DND-41 (cell line): ENCODE data around the gene COMMD7.
"Not testable (repeated sequence)": the region's sequence is repeated elsewhere in the genome, so short reads cannot be mapped to it uniquely, and the experiment has no call there.

ENCODE experiments used
- ATAC-seq: fragments of 200-7000 bp; cut with Tn5 transposase; 3 replicates; pipeline ENCODE4 v1.9.1; 2021; ENCODE audit warnings: low read depth; ENCODE audit not compliant: insufficient read depth
- DNase-seq: peaks from one replicate; pipeline ENCODE4 v3.0.0-alpha.2; 2020
- H2AFZ ChIP-seq: 2 replicates; pipeline ENCODE4 v1.6.0; 2012; ENCODE audit warnings: low read depth, low read length
- H3K27ac ChIP-seq: 2 replicates; pipeline ENCODE4 v1.5.1; 2012; ENCODE audit warnings: low read length, inconsistent platforms
- H3K27me3 ChIP-seq: fragments of 200-600 bp; sonication (generic); 2 replicates; pipeline ENCODE4 v1.6.0; 2012; ENCODE audit warnings: low read length, mild to moderate bottlenecking, inconsistent platforms; ENCODE audit not compliant: insufficient read depth, poor library complexity
- H3K36me3 ChIP-seq: 2 replicates; pipeline ENCODE4 v1.5.1; 2012; ENCODE audit warnings: low read length, inconsistent platforms; ENCODE audit not compliant: insufficient read depth
- H3K4me1 ChIP-seq: 2 replicates; pipeline ENCODE4 v1.5.1; 2012; ENCODE audit warnings: mild to moderate bottlenecking, low read length; ENCODE audit not compliant: insufficient read depth
- H3K4me2 ChIP-seq: 2 replicates; pipeline ENCODE4 v1.6.0; 2012; ENCODE audit warnings: mild to moderate bottlenecking, moderate library complexity, low read length, inconsistent platforms; ENCODE audit not compliant: insufficient read depth
- H3K4me3 ChIP-seq, 2 experiments: fragments of 200-600 bp in 1 of 2; shearing (Covaris generic) in 1 of 2; 2 replicates each; pipeline ENCODE4 v1.5.1; 2012 to 2016; ENCODE audit warnings: inconsistent platforms in 2 of 2, low read length in 2 of 2, mild to moderate bottlenecking in 2 of 2, low read depth in 1 of 2, moderate library complexity in 1 of 2
- H3K79me2 ChIP-seq: 2 replicates; pipeline ENCODE4 v1.6.0; 2012; ENCODE audit warnings: low read length, inconsistent platforms; ENCODE audit not compliant: insufficient read depth
- H3K9ac ChIP-seq: 2 replicates; pipeline ENCODE4 v1.6.0; 2012; ENCODE audit warnings: low read depth, mild to moderate bottlenecking, inconsistent platforms, low read length, moderate library complexity
- H3K9me3 ChIP-seq: 2 replicates; pipeline ENCODE4 v1.5.1; 2012; ENCODE audit warnings: low read length, moderate library complexity, mild to moderate bottlenecking, inconsistent platforms; ENCODE audit not compliant: insufficient read depth, severe bottlenecking
- H4K20me1 ChIP-seq: 2 replicates; pipeline ENCODE4 v1.6.0; 2012; ENCODE audit warnings: low read length; ENCODE audit not compliant: insufficient read depth
- EZH2 ChIP-seq: IDR thresholded peaks from 3 replicates; pipeline ENCODE4 v1.6.1; 2012; ENCODE audit warnings: borderline replicate concordance, low read depth, mild to moderate bottlenecking, moderate library complexity, low read length, inconsistent platforms; ENCODE audit not compliant: severe bottlenecking
- TF ChIP-seq, protein P1 (sequence below): IDR thresholded peaks from 2 replicates; pipeline ENCODE4 v1.5.1; 2012; ENCODE audit warnings: borderline replicate concordance, low read length, moderate library complexity, mild to moderate bottlenecking; ENCODE audit not compliant: poor library complexity, severe bottlenecking; ENCODE audit errors: extremely low read depth

COMMD7 gene

DNA sequence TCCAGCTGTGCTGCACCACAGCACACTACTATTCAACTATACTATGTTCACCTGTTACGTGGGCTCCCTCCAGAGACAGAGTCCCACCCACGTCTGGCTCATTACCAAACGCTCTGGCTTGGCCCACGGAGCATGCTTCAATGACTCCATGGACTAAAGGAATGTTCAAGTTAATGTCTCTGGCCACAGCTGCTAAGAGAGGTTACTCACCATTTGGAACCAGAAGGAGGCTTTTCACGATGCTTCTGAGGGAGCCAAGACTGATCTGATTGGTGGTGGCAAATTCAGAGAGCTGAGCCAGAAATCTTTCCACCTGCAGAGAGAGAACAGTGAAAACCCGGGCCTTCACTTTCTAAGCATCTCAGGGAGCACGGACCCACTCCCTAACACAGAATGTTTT lies 15.6 kb downstream of the COMMD7 start:
- Histone ChIP-seq H3K36me3 (peaks cover 43% of the 10 kb centered on the region), H4K20me1 (no peaks in the 10 kb centered on the region; the same call in 1 of the 2 replicates), H3K9ac (no peak overlapping the region), H3K27ac (0 out of 2 replicates have a peak overlapping the region, but pooled peaks have one; percentile 11), H3K79me2 (peaks cover 22% of the 10 kb centered on the region), H3K27me3 (no peaks in the 10 kb centered on the region), H3K4me2 (no peak overlapping the region), H2AFZ (no peak overlapping the region), H3K4me3 (no peak overlapping the region), H3K4me1 (no peaks in the 10 kb centered on the region), H3K9me3 (no peaks in the 10 kb centered on the region)
- no peak for DNase-seq
- ATAC-seq, result no peak
- TF ChIP-seq, protein P1, sequence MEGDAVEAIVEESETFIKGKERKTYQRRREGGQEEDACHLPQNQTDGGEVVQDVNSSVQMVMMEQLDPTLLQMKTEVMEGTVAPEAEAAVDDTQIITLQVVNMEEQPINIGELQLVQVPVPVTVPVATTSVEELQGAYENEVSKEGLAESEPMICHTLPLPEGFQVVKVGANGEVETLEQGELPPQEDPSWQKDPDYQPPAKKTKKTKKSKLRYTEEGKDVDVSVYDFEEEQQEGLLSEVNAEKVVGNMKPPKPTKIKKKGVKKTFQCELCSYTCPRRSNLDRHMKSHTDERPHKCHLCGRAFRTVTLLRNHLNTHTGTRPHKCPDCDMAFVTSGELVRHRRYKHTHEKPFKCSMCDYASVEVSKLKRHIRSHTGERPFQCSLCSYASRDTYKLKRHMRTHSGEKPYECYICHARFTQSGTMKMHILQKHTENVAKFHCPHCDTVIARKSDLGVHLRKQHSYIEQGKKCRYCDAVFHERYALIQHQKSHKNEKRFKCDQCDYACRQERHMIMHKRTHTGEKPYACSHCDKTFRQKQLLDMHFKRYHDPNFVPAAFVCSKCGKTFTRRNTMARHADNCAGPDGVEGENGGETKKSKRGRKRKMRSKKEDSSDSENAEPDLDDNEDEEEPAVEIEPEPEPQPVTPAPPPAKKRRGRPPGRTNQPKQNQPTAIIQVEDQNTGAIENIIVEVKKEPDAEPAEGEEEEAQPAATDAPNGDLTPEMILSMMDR, result no peak
- no peak for TF ChIP-seq EZH2

DNA sequence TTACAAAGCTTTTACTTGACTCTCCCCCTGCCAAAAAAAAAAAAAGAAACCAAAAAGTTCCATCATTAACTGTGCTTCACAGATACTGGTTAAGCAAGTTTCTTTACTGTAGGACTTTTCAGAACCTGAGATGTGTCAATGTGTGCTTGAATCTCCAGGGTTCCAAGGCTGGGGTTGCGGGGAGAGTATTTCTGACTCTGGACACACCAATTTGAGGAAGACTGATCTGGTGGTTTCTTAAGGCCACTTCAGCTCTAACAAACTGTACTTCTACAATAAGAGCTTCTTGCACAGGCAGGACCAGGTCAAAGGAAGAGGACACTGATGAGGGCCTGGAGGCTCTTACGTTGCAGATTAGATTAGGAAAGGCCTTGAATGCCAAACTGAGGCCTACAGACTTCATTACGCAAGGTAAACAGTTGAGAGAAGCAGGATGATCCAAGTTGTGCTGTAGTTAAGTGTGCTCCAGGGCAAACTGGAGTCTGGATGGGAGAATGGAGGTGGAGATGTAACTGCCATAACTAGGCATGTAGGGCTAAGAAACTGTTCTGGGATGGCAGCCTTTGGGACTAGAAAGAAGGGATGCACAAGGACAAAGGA lies 24.4 kb downstream of the COMMD7 start:
- H3K4me3 ChIP-seq, result no peak overlapping the region
- H3K79me2 ChIP-seq, result no peaks in the 10 kb centered on the region
- H4K20me1 ChIP-seq, result no peaks in the 10 kb centered on the region
- ATAC-seq (no peak), DNase-seq (no peak)
- no peaks in the 10 kb centered on the region for H3K9me3 ChIP-seq
- no peak overlapping the region for H2AFZ ChIP-seq
- H3K36me3 ChIP-seq, result peaks cover 37% of the 10 kb centered on the region
- H3K27ac ChIP-seq, result no peak overlapping the region
- TF ChIP-seq EZH2, result no peak
- TF ChIP-seq, protein P1, result no peak
- H3K9ac ChIP-seq, result no peak overlapping the region
- H3K4me2 ChIP-seq, result no peak overlapping the region
- H3K27me3 ChIP-seq, result no peaks in the 10 kb centered on the region
- H3K4me1 ChIP-seq, result no peaks in the 10 kb centered on the region

DNA sequence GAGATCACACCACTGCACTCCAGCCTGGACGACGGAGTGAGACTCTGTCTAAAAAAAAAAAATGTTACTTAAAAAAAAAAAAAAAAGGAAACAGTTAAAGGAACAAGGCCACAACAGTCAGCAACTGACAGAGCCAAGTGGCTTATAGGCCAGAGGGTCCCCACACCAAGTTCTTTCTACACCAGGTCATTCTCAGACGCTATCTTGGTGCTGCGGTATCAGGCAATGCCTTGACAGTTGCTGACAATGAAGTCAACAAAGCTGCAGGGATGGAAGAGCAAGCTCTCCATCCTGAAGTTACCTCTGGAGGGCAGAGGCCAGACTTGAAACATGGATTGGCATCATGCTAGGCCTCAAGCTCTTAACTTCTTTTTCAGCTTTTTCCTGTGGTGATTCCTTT lies 31.9 kb downstream of the COMMD7 start:
- ATAC-seq (no peak), DNase-seq (no peak)
- Histone ChIP-seq H3K36me3 (peaks cover 26% of the 10 kb centered on the region), H3K79me2 (no peaks in the 10 kb centered on the region), H3K27me3 (no peaks in the 10 kb centered on the region), H3K4me3 (no peak overlapping the region), H3K4me2 (no peak overlapping the region), H3K27ac (no peak overlapping the region), H2AFZ (no peak overlapping the region), H3K4me1 (no peaks in the 10 kb centered on the region), H4K20me1 (no peaks in the 10 kb centered on the region), H3K9me3 (no peaks in the 10 kb centered on the region), H3K9ac (no peak overlapping the region)
- TF ChIP-seq, protein P1, result no peak
- no peak for TF ChIP-seq EZH2

DNA sequence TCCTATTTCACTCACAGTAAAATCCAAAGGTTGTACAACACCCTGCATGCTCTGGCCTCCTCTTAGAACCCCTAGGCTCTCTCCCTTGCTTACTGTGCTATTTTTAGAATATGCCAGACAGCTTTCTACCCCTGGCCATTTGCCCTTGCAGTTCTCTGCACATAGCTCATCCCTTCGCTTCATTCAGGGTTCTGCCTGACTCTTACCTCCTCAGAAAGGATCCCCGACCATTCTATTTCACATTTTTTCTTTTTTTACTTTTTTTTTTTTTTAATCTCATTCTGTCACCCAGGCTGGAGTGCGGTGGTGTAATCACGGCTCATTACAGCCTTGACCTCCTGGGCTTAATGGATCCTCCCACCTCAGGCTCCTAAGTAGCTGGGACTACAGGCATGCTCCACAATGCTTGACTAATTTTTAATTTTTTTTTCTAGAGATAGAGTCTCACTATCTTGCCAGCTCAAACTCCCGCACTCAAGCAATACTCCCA lies 33.6 kb downstream of the COMMD7 start:
- no peaks in the 10 kb centered on the region for H3K4me1 ChIP-seq
- H4K20me1 ChIP-seq, result no peaks in the 10 kb centered on the region
- no peaks in the 10 kb centered on the region for H3K79me2 ChIP-seq
- no peak for DNase-seq
- TF ChIP-seq, protein P1, result no peak
- no peak for TF ChIP-seq EZH2
- H3K4me3 ChIP-seq, result no peak overlapping the region
- H3K9ac ChIP-seq, result no peak overlapping the region
- H3K27me3 ChIP-seq, result no peaks in the 10 kb centered on the region
- H3K4me2 ChIP-seq, result no peak overlapping the region
- no peak overlapping the region for H3K27ac ChIP-seq
- H3K9me3 ChIP-seq, result no peaks in the 10 kb centered on the region
- H2AFZ ChIP-seq, result no peak overlapping the region
- peaks cover 32% of the 10 kb centered on the region for H3K36me3 ChIP-seq
- ATAC-seq, result no peak

DNA sequence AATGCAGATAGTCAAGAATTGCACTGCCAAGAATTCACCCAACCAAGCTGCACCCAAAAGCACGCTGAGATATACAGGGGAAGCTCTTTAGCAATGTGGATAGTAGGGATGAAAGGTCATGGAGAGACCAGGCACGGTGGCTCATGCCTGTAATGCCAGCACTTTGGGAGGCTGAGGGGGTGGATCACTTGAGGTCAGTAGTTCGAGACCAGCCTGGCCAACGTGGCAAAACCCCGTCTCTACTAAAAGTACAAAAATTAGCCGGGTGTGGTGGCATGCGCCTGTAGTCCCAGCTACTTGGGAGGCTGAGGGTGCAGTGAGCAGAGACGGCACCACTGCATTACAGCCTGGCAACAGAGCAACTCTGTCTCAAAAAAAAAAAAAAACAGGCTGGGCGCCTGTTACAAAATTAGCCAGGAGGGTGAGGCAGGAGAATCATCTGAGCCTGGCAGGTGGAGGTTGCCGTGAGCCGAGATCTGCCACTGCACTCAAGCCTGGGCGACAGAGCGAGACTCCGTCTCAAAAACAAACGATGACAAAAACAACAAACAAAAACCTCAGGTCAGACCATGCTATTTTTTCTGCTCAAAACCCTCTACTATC lies 34.1 kb downstream of the COMMD7 start:
- not testable (repeated sequence) for DNase-seq, H4K20me1 ChIP-seq, H3K4me2 ChIP-seq, ATAC-seq, H3K9me3 ChIP-seq, H3K4me1 ChIP-seq, H3K79me2 ChIP-seq, H3K27ac ChIP-seq, H3K27me3 ChIP-seq, H3K4me3 ChIP-seq, H3K9ac ChIP-seq, H2AFZ ChIP-seq
- H3K36me3 ChIP-seq, result peaks cover 33% of the 10 kb centered on the region
